AG04449 (cell line): ENCODE results near the gene RBM4B.
A peak's percentile ranks its signal among the peaks of the same experiment; 100 is the strongest.
"Not testable (repeated sequence)": the region's sequence is repeated elsewhere in the genome, so short reads cannot be mapped to it uniquely, and the experiment has no call there.

Experiments
- CTCF ChIA-PET: fragments of 350-600 bp; formaldehyde crosslinking; extraction: SDS; loops from one replicate; lab custom pipeline; 2021; ENCODE audit warnings: antibody characterized with exemption; lab: Yijun Ruan, JAX
- POLR2A ChIA-PET: fragments of 400-600, 350-600 bp; formaldehyde crosslinking; extraction: SDS; loops from one replicate; lab custom pipeline; 2020; ENCODE audit warnings: antibody characterized with exemption, inconsistent platforms; lab: Yijun Ruan, JAX
- DNase-seq: peaks from one replicate; pipeline ENCODE4 v3.0.0-alpha.2; 2010; ENCODE audit warnings: low read depth, low spot score
- H3K4me3 ChIP-seq: 2 replicates; pipeline ENCODE4 v1.5.1; 2011; ENCODE audit warnings: low read depth, mild to moderate bottlenecking, control low read depth, low read length
- CTCF ChIP-seq: IDR thresholded peaks from one replicate; pipeline ENCODE4 v1.5.1; 2011; ENCODE audit warnings: mild to moderate bottlenecking, moderate library complexity, low read length, control low read depth, inconsistent platforms; ENCODE audit not compliant: insufficient read depth; ENCODE audit errors: missing control alignments

The RBM4B gene

GRCh38 chr11:66646828-66647227 lies 30.9 kb downstream of the RBM4B start:
- no peak overlapping the region for H3K4me3 ChIP-seq
- TF ChIP-seq CTCF: no peak
- ChIA-PET CTCF (interaction anchor here (0.7 to 1.4 kb wide), 3 partner anchors 11 to 32 kb away, joined by 3 to 4 read pairs (median 3); no protein-coding TSS in a partner anchor), POLR2A (interaction anchor here (2.5 kb wide), 1 partner anchor 8 kb away, joined by 6 read pairs; the partner anchor contains the start of gene RBM4)
- DNase-seq: no peak

GRCh38 chr11:66643745-66644437 lies 33.8 kb downstream of the RBM4B start:
- ChIA-PET CTCF (interaction anchor here (0.7 kb wide), 1 partner anchor 12 kb away, joined by 3 read pairs; no protein-coding TSS in a partner anchor), POLR2A (interaction anchor here (0.5 to 0.9 kb wide), 2 partner anchors 16 to 27 kb away, joined by 4 read pairs; partner anchors contain the start of gene RBM14)
- no peak for DNase-seq
- H3K4me3 ChIP-seq: no peak overlapping the region; the same call in 1 of the 2 replicates
- no peak for TF ChIP-seq CTCF

GRCh38 chr11:66641834-66642233 lies 35.9 kb downstream of the RBM4B start:
- CTCF ChIA-PET: interaction anchor here (1.0 to 1.2 kb wide), 2 partner anchors 50 to 81 kb away, joined by 3 read pairs; no protein-coding TSS in a partner anchor

GRCh38 chr11:66639814-66640340 lies 37.8 kb downstream of the RBM4B start:
- CTCF ChIA-PET, DNase-seq, POLR2A ChIA-PET: not testable (repeated sequence)
- H3K4me3 ChIP-seq: peak overlapping the region; percentile 86

More at GRCh38 chr11:66641834-66642233, 35.9 kb downstream of the RBM4B start:
- peak overlapping the region; percentile 86 for H3K4me3 ChIP-seq
- POLR2A ChIA-PET: no interaction called here
- no peak for TF ChIP-seq CTCF
- DNase-seq: no peak

GRCh38 chr11:66639066-66639813 lies 38.4 kb downstream of the RBM4B start:
- peak overlapping the region; percentile 86 for H3K4me3 ChIP-seq
- no peak for DNase-seq
- CTCF ChIA-PET: interaction anchor here (0.9 kb wide), 1 partner anchor 38 kb away, joined by 3 read pairs; the partner anchor contains the start of gene RBM4B
- no peak for TF ChIP-seq CTCF
- POLR2A ChIA-PET: interaction anchor here (0.7 to 2.7 kb wide), 4 partner anchors 8 to 39 kb away, joined by 3 to 37 read pairs (median 6); partner anchors contain the start of gene RBM14
